Right renal cortex interstitium (tissue), 3 donors: ENCODE data around the gene FBXO34. TPM values are rescaled to one million over a fixed set of nuclear protein-coding genes. Genes with fewer than 3 reads are reported as not detected.
A peak's percentile ranks its signal among the peaks of the same experiment; 100 is the strongest.

Experiments
- DNase-seq, 3 donors: peaks; one replicate each; pipeline ENCODE4 v3.0.0-alpha.2; 2013; ENCODE audit warnings: low read depth in 3 of 3, low spot score in 2 of 3
- polyA plus RNA-seq, 3 donors: library from polyadenylated mRNA; unstranded; fragments of 120-200 nt; gene quantifications; one replicate each; pipeline ENCODE4 v1.2.1, GENCODE V29; 2013; ENCODE audit not compliant: insufficient read length in 3 of 3

The FBXO34 gene
- polyA plus RNA-seq, 3 donors: 39.9 to 42.3 (median 40.7) TPM

- peak in 2 of 3 donors; percentile 65 to 74 for DNase-seq
Observed at GRCh38 chr14:55271572-55272298, 514 bp downstream of the FBXO34 start.

- DNase-seq: no peak
Observed at GRCh38 chr14:55272387-55272786, 1.2 kb downstream of the FBXO34 start.

- no peak for DNase-seq
Observed at GRCh38 chr14:55272922-55273321, 1.7 kb downstream of the FBXO34 start.

DNA sequence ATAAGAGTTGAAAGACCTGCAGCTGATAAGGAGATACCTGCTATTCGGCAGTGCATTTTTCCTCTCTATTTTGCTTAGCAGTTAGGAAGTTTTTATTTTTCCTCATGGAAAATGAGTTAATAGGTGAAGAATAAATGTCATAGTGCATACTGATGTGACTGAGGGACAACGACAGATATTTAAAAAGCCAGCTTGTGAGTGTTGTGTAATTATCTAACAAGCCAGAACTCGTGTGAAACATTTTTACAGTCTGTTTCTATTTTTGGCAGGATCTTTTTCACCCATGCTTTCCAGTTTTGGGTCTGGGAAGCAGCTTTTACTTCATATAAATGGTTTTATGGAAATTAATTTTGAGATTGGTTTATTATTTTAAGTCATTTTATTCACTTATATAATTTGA lies 2.9 kb downstream of the FBXO34 start:
- DNase-seq: no peak

DNA sequence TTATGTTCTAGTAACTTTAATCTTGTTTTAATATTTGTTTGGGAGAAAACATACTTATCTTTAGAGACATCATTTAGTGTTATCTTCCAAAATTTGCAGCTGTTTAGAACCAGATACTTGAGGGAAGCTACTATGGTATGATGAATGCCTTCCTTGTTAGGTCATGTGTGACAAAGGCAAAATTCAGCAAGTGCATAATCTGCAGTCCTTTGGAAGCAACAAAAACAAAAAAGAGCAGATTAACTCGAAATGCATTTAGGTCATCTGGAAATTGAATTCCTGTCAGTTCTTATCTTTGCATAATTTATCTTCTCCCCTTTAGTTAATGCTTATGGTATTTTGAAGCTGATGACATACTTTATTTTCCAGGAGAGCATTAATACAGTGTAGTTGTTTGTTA lies 3.5 kb downstream of the FBXO34 start:
- no peak for DNase-seq

- DNase-seq: no peak
Observed at GRCh38 chr14:55276736-55277135, 5.5 kb downstream of the FBXO34 start.

GRCh38 chr14:55277972-55278740 lies 6.9 kb downstream of the FBXO34 start:
- no peak for DNase-seq

DNA sequence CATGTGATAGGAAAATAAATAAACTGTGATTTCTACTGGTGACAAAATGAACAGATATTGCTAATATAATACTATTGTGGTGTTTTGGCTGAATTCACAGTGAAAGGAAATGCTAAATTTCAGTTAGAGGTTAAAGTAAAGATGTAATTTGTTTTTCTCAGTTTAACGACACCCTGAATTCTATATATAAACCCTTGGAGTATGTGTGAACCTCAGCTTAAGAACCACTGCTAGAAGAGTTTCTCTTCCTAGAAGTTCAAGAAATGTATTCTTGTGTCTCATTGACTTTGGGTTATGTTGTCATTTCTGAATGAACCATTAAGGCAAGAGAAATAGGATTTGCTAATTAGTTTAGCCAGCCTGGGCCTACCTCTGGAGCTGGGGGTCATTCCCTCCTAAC lies 8.2 kb downstream of the FBXO34 start:
- no peak for DNase-seq

DNA sequence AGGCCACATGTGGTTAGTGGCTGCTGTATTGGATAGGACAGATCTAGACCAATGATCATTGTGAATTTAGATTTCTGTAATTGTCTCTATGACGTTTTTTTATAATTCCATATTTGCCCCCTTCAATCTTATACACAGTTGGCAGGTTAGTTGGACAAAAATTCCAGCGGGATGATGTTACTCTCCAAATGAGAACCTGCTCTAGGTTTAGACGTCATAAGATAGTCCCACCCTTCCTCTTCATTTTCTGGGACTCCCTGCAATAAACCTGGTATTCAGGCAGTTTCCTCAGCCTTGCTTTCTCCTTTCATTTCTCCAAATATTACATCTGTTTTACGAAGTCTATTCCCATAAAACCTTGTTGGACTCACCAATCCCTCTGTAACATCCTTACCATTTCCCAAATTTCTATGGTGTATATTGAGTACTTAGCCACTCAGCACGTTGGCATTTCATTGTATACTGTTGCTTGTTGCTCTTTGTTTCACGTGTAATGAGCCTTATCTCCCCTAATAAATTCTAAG lies 10.2 kb downstream of the FBXO34 start:
- no peak for DNase-seq

DNA sequence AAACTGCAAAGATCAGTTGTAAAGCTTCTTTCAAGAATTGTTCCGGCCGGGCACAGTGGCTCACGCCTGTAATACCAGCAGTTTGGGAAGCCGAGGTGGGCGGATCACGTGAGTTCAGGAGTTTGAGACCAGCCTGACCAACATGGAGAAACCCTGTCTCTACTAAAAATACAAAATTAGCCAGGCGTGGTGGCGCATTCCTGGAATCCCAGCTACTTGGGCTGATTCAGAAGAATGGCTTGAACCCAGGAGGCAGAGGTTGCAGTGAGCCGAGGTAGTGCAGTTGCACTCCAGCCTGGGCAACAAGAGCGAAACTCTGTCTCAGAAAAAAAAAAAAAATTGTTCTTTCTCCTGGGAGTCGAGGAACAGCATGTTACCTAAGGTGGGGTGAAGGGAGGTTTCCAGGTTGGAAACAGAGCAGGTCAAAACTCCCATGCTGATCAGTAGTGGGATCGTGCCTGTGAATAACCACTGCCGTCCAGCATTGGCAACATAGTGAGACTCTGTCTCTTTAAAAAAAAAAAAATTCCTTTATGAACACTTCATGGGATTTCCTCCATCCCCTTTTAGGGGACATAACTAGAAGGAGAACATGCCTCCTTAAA lies 13.9 kb downstream of the FBXO34 start:
- no peak for DNase-seq

GRCh38 chr14:55288439-55288838 lies 17.2 kb downstream of the FBXO34 start:
- no peak for DNase-seq

GRCh38 chr14:55291480-55292081 lies 20.4 kb downstream of the FBXO34 start:
- no peak for DNase-seq

GRCh38 chr14:55294603-55295002 lies 23.4 kb downstream of the FBXO34 start:
- no peak for DNase-seq

DNA sequence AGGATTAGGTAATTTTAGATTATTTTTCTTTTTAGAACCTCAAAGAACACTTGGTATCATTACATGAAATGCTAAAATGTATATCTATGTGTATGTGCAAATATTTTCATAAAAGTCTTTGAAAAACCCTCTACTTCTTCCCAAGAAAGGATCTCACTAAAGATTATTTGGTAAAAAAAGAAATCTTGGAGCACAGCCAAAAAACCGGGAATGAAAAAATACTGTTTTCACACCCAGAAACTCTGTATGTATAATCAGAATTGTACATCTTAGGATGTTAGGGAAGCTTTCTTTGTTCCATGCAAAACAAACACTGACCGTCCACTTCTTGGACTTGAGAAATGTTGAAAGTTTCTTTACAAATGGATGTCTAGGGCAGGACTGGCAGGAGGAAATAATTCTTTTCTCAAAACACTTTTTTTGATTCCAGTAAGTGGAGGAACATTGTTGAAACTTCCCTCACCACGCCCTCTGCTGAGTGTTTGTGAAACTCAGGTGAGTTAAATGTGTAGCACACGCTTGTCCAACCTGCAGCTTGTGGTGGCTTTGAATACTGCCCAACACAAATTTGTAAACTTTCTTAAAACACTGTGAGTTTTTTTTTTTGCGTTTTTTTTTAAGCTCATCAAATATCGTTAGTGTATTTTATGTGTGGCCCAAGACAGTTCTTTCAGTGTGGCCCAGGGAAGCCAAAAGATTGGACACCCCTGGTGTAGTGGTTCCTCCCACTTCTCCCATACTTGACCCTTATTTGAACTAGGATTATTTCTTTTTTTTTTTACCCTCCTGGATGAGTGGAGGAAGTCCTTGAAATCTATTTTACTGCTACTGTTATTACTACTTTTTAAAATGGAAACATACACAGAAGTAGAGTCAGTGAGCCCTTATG lies 26.6 kb downstream of the FBXO34 start:
- no peak for DNase-seq

GRCh38 chr14:55298500-55298822 lies 27.2 kb downstream of the FBXO34 start:
- no peak for DNase-seq

DNA sequence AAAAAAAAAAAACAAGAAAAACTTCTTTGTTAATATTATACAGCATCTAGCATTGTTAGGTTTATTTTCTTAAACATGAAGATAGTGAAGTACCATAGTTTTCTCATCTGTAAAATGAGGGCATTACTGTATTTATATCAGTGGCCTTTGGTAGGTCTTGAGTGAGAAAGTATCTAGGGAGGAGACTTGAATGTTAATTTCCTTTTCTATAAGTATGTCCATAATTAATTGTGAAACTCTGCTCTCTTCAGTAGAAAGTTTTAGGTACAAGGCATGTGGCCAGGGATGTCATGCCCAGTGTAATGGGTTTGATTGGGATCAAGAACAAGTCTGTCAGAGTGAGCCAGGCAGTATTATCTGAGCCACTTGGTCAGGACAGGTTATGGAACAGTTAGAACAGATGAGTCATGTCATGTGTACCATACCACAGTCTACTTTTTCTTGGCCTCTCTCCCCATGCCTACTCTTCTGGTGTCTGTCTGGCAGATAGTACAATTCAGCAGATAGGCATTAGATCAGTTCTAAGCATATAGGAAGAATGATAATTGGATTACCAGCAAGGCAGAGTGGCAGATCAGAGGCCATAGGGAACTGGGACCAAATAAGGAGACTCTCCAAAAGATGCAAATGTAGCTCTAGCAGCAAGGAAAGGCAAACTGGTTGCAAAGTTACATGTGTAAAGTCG lies 30.4 kb downstream of the FBXO34 start:
- no peak for DNase-seq

GRCh38 chr14:55302367-55303124 lies 31.3 kb downstream of the FBXO34 start:
- DNase-seq: no peak

DNA sequence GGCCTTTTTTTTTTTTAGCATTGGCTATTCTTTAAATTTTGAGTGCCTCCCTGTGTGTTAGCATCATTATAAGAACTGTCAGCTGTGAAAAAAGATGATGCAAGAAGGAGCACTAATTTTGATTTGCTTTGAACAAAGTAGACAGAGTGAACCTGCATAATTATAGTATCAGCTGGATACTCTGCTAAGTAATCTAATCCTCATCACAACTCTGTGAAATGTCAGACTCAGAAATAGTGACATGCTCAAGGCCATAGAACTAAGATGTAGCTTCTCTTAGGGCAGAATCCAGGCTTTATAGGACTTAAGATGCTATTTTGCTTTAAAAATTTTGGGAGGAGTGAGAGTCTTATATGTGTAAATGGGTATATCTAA lies 31.9 kb downstream of the FBXO34 start:
- DNase-seq: no peak

GRCh38 chr14:55303691-55304145 lies 32.5 kb downstream of the FBXO34 start:
- no peak for DNase-seq
